Fibroblast of villous mesenchyme (primary cell): Measurements from ENCODE around the gene RHEX. TPM values are rescaled to one million over a fixed set of nuclear protein-coding genes. Genes with fewer than 3 reads are reported as not detected.

ENCODE experiments used
- DNase-seq: peaks from one replicate; pipeline ENCODE4 v3.0.0-alpha.2; 2010; ENCODE audit warnings: low read depth
- H3K4me3 ChIP-seq: 2 replicates; pipeline ENCODE4 v1.5.1; 2011; ENCODE audit warnings: low read depth, mild to moderate bottlenecking, low read length
- total RNA-seq: library from RNA; depleted of rRNA; stranded (reverse); fragments of >200 nt; gene quantifications from 2 replicates; pipeline ENCODE4 v1.2.3, GENCODE V29; 2012
- TF ChIP-seq, protein P1 (sequence below): IDR thresholded peaks from 2 replicates; pipeline ENCODE4 v1.5.1; 2012; ENCODE audit warnings: low read depth, mild to moderate bottlenecking, low read length; ENCODE audit not compliant: insufficient read depth

The RHEX gene
- total RNA-seq, 1 donor, result not detected

DNA sequence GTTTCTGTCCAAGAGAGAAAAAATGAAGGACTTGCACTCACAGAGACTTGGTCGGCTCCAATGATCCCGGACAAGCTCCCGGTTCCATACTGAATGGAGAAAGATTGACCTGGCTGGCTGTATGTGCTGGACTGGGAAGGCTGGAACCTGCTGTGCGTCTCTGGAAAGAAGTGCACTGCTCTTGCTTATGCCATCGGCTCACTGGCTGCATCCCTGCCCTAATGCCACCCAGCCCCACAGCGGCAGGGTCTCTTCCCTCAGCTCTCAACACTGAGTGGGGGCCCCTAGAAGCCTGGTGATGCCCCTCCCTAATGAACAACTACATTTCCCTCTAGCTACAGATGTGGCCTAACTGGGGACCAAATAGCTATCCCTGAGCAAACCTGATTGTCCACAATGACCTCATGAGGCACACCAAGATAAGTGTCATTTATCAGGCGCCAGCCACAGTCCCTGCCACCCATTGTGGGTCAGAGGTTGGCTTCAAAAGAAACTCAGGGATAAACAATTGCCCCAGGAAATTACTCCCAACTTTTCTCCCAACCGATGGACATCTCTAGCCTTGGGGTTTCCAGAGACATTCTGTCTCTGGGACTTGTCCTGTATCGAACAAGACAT, 31.9 kb upstream of the RHEX start:
- no peak overlapping the region for H3K4me3 ChIP-seq
- no peak for DNase-seq
- TF ChIP-seq, protein P1, sequence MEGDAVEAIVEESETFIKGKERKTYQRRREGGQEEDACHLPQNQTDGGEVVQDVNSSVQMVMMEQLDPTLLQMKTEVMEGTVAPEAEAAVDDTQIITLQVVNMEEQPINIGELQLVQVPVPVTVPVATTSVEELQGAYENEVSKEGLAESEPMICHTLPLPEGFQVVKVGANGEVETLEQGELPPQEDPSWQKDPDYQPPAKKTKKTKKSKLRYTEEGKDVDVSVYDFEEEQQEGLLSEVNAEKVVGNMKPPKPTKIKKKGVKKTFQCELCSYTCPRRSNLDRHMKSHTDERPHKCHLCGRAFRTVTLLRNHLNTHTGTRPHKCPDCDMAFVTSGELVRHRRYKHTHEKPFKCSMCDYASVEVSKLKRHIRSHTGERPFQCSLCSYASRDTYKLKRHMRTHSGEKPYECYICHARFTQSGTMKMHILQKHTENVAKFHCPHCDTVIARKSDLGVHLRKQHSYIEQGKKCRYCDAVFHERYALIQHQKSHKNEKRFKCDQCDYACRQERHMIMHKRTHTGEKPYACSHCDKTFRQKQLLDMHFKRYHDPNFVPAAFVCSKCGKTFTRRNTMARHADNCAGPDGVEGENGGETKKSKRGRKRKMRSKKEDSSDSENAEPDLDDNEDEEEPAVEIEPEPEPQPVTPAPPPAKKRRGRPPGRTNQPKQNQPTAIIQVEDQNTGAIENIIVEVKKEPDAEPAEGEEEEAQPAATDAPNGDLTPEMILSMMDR, result no peak

DNA sequence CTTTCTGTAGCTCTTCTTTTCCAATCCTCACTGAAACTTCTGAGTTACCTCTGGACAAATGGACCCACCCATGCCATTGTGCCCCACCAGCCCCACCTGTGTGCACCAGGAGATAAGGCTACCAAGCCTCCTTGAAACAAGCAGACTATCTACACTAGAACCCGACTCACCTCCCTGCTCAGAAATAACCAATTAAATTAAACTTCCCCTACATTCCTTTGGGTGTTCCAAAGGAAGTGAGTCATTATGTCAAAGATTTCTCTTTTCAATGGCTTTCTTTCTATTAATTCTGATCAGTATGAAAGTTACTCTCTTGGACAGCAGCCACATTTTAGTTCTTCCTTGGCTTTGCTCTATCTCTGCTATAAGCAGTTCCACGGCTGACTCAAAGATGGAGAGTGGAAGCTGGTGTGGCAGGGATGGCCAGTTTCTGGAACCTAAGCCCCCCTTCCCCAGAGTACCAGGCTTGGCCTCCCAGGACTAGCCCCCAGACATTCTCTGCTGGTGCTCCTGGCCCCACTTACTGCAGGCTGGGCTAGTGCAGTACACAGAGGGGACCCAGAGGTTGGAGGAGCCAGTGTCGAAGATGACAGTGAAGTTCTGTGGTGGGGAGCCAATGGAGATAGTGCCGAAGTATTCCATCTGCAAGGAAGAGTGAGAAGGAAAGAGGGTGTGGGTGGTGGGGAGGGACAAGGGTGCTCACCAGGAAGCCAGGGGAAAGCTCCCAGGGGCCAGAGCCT, 31.2 kb upstream of the RHEX start:
- DNase-seq, result no peak
- TF ChIP-seq, protein P1, result no peak
- no peak overlapping the region for H3K4me3 ChIP-seq

DNA sequence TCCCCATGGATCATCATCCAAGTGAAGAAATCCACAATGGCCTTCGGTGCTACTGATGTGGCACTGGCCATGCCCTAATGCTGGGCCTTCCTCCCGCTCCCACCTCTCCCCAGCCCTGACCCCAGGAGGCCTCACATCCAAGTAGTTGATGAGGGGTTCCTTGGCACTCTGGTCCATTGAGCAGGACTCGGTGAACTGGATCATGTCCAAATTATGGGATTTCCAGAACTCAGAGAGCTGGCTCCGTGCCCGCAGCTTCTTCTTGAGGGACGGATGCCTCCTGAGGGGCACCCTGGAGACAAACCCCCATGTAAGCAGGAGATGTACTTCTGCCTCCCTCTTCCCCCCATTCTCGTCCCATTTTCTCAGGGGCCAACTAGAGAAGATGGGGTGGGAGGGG, 30.2 kb upstream of the RHEX start:
- no peak for DNase-seq
- TF ChIP-seq, protein P1, result no peak
- H3K4me3 ChIP-seq, result no peak overlapping the region

DNA sequence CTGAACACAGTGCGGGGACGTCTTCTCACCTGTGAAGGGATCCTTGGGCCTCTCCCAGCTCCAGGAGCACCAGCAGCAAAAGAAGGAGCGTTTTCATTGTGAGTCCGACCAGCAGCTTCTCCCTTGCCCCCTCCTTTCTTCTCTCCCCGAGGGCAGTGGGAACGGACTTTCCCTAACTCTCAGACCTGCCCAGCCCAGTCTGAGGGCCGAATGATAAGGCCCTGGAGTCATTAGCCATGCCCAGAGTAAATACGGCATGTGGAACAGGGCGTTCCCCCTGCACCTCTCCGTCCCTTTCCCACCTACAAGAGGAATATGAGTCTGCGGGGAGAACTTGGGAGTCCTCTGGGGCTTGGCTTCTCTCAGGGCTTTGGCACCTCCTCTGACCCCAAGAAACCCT, 29.3 kb upstream of the RHEX start, which contains the start of gene CTSE:
TSS of gene CTSE (minus strand) at position 201 of the 400 bp plus-strand sequence. CDS start at position 97, 104 bp downstream.
- H3K4me3 ChIP-seq, result no peak within 1 kb of the TSS
- TF ChIP-seq, protein P1, result no peak
- DNase-seq, result no peak

DNA sequence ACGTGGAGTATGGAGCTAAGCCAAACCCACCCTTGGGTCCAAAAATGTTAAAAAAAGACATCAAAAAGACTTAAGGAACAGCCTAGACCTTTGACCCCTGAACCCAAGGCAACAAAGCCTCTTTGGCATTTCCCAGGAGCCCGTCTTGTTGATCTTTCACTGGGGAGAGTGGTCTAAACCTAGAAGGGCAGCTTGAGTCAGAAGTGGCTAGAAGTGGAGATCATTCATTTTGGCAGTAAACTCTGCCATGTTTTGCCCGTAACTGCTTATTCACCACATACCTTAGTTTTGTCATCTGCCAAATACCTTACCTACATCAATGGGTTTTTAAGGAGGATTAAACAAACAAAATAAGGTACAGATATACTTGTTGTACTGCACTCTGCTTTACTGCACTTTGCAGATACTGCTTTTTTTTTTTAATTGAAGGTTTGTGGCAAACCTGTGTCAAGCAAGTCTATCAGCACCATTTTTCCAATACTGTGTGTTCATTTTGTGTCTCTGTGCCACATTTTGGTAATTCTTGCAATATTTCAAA, 27.6 kb upstream of the RHEX start:
- no peak for DNase-seq
- TF ChIP-seq, protein P1, result no peak
- H3K4me3 ChIP-seq, result no peak overlapping the region

DNA sequence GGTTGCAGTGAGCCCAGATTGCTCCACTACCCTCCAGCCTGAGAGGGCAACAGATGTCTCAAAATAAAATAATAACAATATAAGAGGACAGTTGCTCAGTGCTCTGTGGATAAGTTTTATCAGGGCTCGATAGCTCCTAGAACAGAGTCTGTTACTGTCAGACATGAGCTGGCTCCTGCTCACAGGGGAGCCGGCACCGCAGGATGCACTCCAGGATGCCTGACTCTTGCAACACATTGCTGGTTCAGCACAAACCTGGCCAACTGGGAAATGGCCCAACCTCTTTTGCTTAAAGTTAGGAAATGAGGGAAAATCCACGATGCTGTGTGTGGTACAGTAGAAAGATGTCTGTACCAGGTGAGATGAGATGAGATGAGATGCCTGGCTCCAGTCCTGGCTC, 23.5 kb upstream of the RHEX start:
- no peak overlapping the region for H3K4me3 ChIP-seq
- TF ChIP-seq, protein P1, result no peak
- DNase-seq, result peak; percentile 13
